ENCODE measurements around the gene GRHL3. TPM values are rescaled to one million over a fixed set of nuclear protein-coding genes. Genes with fewer than 3 reads are reported as not detected.

GRHL3 gene
- total RNA-seq, 1 donor from 2014 or later = 6.9 TPM

DNA sequence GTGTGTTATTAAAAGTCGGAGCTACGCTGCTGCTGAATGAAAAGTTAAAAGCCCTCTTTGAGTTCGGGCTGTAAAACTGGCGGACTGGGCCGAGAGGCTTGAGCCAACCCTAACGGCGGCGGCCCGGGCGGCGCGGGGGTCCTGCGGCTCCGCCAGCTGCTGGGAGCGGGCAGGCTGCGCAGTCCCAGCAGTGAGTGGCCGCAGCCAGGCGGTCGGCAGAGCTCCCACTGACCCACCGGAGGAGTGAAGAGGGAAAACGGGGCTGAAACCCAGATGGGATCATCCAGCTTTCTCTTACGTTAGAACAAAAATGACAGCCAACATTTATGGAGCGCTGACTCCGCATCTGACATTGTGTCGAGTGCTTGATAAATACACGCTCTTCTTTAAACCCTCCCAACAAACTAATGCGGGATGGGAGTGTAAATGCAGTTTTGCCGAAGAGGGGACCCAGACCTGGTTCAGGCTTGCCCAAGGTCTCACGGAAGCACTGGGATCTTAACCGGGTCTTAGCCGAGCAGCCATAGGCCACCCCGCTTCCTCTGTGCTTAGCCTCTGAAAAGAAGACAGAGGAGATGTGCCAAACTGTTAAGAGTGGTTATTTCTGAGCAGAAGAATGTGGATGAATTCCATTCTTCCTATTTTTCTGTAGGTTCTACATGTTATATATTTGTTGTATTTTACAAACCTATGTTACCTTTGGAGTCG, 3.5 kb downstream of the GRHL3 start:
- Histone ChIP-seq H3K9ac (ENCODE audit: low read length) (peak overlapping the region; percentile 58), H4K20me1 (ENCODE audit: insufficient read depth, low read length) (no peaks in the 10 kb centered on the region), H3K79me2 (ENCODE audit: insufficient read depth, low read length) (no peaks in the 10 kb centered on the region), H3K4me2 (ENCODE audit: low read length) (peak overlapping the region; percentile 73), H3K9me3 (ENCODE audit: insufficient read depth, low read depth, low read length) (no peaks in the 10 kb centered on the region), H3K4me3 (ENCODE audit: insufficient read depth, low read depth, low read length) (peak overlapping the region; percentile 52), H3K27me3 (ENCODE audit: insufficient read depth, low read length) (peaks cover 58% of the 10 kb centered on the region), H3K4me1 (ENCODE audit: insufficient read depth, low read length) (peaks cover 23% of the 10 kb centered on the region), H2AFZ (ENCODE audit: low read depth, low read length) (peak overlapping the region; percentile 73), H3K36me3 (ENCODE audit: insufficient read depth, low read length) (no peaks in the 10 kb centered on the region), H3K27ac (ENCODE audit: low read depth, low read length) (no peak overlapping the region)
- H3K4me3 Mint-ChIP-seq (ENCODE audit: unreplicated experiment) = peak overlapping the region; percentile 77
- FAIRE-seq (no peak), DNase-seq (ENCODE audit: low read depth) (peak; percentile 24)
- H3K4me1 Mint-ChIP-seq (ENCODE audit: low read depth, unreplicated experiment) = peaks cover 43% of the 10 kb centered on the region
- peak overlapping the region; percentile 62 for H3K27ac Mint-ChIP-seq (ENCODE audit: unreplicated experiment)
- TF ChIP-seq, protein P1, sequence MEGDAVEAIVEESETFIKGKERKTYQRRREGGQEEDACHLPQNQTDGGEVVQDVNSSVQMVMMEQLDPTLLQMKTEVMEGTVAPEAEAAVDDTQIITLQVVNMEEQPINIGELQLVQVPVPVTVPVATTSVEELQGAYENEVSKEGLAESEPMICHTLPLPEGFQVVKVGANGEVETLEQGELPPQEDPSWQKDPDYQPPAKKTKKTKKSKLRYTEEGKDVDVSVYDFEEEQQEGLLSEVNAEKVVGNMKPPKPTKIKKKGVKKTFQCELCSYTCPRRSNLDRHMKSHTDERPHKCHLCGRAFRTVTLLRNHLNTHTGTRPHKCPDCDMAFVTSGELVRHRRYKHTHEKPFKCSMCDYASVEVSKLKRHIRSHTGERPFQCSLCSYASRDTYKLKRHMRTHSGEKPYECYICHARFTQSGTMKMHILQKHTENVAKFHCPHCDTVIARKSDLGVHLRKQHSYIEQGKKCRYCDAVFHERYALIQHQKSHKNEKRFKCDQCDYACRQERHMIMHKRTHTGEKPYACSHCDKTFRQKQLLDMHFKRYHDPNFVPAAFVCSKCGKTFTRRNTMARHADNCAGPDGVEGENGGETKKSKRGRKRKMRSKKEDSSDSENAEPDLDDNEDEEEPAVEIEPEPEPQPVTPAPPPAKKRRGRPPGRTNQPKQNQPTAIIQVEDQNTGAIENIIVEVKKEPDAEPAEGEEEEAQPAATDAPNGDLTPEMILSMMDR (IDR thresholded peaks at IDR 0.05; ENCODE audit: insufficient read depth, low read depth, low read length) = no peak
- peak; percentile 34 for TF ChIP-seq EZH2 (IDR thresholded peaks at IDR 0.05; ENCODE audit: insufficient read depth, low read length)
- peaks cover 37% of the 10 kb centered on the region for H3K27me3 Mint-ChIP-seq (ENCODE audit: low read depth, unreplicated experiment)
- H3K36me3 Mint-ChIP-seq (ENCODE audit: low read depth, unreplicated experiment) = no peaks in the 10 kb centered on the region
- H3K9me3 Mint-ChIP-seq (ENCODE audit: unreplicated experiment) = peaks cover 1% of the 10 kb centered on the region

DNA sequence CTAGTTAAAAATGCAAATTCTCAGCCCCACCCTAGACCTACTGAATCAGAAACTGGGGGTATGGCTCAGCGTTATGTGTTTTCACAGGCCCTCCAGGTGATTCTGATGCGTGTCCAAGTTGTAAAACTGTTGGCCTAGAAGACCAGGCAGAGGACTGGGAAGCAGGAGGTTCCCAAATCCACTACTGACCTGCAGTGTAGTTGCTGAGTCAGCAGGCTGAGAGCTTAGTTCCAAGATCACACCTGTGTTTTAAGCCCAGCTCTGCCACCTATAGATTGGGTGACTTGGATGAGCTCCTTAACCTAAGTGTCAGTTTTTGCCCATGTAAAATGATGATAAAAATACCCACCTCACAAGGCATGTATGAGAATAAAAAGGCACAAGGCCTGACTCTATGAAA, 4.1 kb downstream of the GRHL3 start:
- Histone ChIP-seq H3K4me3 (ENCODE audit: insufficient read depth, low read depth, low read length) (no peak overlapping the region), H3K36me3 (ENCODE audit: insufficient read depth, low read length) (no peaks in the 10 kb centered on the region), H4K20me1 (ENCODE audit: insufficient read depth, low read length) (no peaks in the 10 kb centered on the region), H2AFZ (ENCODE audit: low read depth, low read length) (no peak overlapping the region), H3K27ac (ENCODE audit: low read depth, low read length) (no peak overlapping the region), H3K27me3 (ENCODE audit: insufficient read depth, low read length) (peaks cover 55% of the 10 kb centered on the region), H3K9ac (ENCODE audit: low read length) (no peak overlapping the region), H3K4me1 (ENCODE audit: insufficient read depth, low read length) (peaks cover 26% of the 10 kb centered on the region), H3K9me3 (ENCODE audit: insufficient read depth, low read depth, low read length) (no peaks in the 10 kb centered on the region), H3K79me2 (ENCODE audit: insufficient read depth, low read length) (no peaks in the 10 kb centered on the region), H3K4me2 (ENCODE audit: low read length) (no peak overlapping the region)
- Mint-ChIP-seq H3K4me3 (ENCODE audit: unreplicated experiment) (no peak overlapping the region), H3K27me3 (ENCODE audit: low read depth, unreplicated experiment) (peaks cover 38% of the 10 kb centered on the region), H3K27ac (ENCODE audit: unreplicated experiment) (no peak overlapping the region), H3K4me1 (ENCODE audit: low read depth, unreplicated experiment) (peaks cover 42% of the 10 kb centered on the region), H3K9me3 (ENCODE audit: unreplicated experiment) (peaks cover 1% of the 10 kb centered on the region), H3K36me3 (ENCODE audit: low read depth, unreplicated experiment) (no peaks in the 10 kb centered on the region)
- no peak for FAIRE-seq
- no peak for TF ChIP-seq EZH2 (IDR thresholded peaks at IDR 0.05; ENCODE audit: insufficient read depth, low read length)
- TF ChIP-seq, protein P1 (IDR thresholded peaks at IDR 0.05; ENCODE audit: insufficient read depth, low read depth, low read length) = no peak
- no peak for DNase-seq (ENCODE audit: low read depth)

DNA sequence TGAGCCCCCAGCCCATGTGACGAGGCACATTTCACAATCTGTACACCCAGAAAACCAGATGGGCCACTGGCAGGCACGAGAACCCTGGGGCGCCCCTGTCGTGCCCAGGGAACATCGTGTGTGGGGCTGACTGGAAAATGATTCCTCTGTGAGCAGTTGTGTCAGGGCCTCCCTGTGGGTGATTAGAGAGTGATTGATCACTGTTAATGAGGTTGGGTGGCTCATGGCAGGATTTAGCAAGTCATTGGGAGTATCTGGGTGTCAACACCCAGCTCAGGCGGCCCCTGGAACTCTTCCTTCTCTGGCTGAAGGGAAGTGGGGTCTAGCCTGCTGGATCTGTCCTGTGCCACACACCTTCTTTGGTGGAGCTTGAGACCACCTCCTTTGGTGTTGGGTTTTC, 5.7 kb downstream of the GRHL3 start:
- no peak overlapping the region for H3K9ac ChIP-seq (ENCODE audit: low read length)
- TF ChIP-seq, protein P1 (IDR thresholded peaks at IDR 0.05; ENCODE audit: insufficient read depth, low read depth, low read length) = no peak
- TF ChIP-seq EZH2 (IDR thresholded peaks at IDR 0.05; ENCODE audit: insufficient read depth, low read length) = no peak
- H3K27ac ChIP-seq (ENCODE audit: low read depth, low read length) = no peak overlapping the region
- H3K4me1 ChIP-seq (ENCODE audit: insufficient read depth, low read length) = peaks cover 20% of the 10 kb centered on the region
- H3K79me2 ChIP-seq (ENCODE audit: insufficient read depth, low read length) = no peaks in the 10 kb centered on the region
- no peak overlapping the region for H3K4me2 ChIP-seq (ENCODE audit: low read length)
- no peaks in the 10 kb centered on the region for H3K36me3 ChIP-seq (ENCODE audit: insufficient read depth, low read length)
- H3K4me3 Mint-ChIP-seq (ENCODE audit: unreplicated experiment) = no peak overlapping the region
- FAIRE-seq = no peak
- no peak overlapping the region for H3K27ac Mint-ChIP-seq (ENCODE audit: unreplicated experiment)
- no peaks in the 10 kb centered on the region for H4K20me1 ChIP-seq (ENCODE audit: insufficient read depth, low read length)
- peaks cover 1% of the 10 kb centered on the region for H3K9me3 Mint-ChIP-seq (ENCODE audit: unreplicated experiment)
- peaks cover 36% of the 10 kb centered on the region for H3K4me1 Mint-ChIP-seq (ENCODE audit: low read depth, unreplicated experiment)
- no peaks in the 10 kb centered on the region for H3K36me3 Mint-ChIP-seq (ENCODE audit: low read depth, unreplicated experiment)
- H3K27me3 Mint-ChIP-seq (ENCODE audit: low read depth, unreplicated experiment) = peaks cover 38% of the 10 kb centered on the region
- no peak for DNase-seq (ENCODE audit: low read depth)
- no peaks in the 10 kb centered on the region for H3K9me3 ChIP-seq (ENCODE audit: insufficient read depth, low read depth, low read length)
- H3K4me3 ChIP-seq (ENCODE audit: insufficient read depth, low read depth, low read length) = no peak overlapping the region
- H2AFZ ChIP-seq (ENCODE audit: low read depth, low read length) = no peak overlapping the region
- peaks cover 39% of the 10 kb centered on the region for H3K27me3 ChIP-seq (ENCODE audit: insufficient read depth, low read length)
